SIG-M5 treated with dmso at 0.1 percent for 504 hours (cell line): ENCODE measurements around the gene PSMD1.

Source experiments
- DNase-seq: peaks from one replicate; lab custom pipeline; 2025; ENCODE audit not compliant: unreplicated experiment; lab: John Stamatoyannopoulos, UW

Gene PSMD1

DNA sequence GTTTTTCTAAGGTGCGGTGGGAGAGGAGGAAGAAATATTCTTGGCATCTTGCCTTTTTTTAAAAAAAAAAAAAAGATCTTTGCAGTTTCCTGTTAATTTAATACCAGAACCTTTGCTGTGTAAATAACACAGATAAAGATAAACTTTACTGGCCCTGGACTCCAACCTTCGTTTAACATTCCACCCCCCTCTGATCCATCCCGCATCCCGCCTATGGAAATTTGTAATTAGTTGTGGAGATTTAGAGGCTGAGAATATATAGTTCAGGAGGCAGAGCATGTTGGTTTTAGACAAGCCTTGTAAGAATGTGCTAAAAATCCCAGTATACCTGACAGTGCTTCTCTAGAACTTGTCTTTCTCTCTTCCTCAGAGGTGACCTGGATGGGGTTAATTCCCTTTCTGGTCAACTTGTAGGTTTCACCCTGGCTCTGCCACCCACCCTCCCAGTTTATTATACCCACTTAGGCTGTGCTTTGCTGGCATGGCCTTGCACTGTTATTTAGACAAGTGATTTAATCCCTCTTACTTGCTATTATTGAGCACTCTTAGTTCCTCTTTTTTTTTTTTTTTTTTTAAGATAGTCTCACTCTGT lies 22.3 kb upstream of the PSMD1 start:
- DNase-seq = peak; percentile 21

GRCh38 chr2:231036131-231036530 lies 20.5 kb upstream of the PSMD1 start:
- no peak for DNase-seq

GRCh38 chr2:231036578-231037106 lies 20.0 kb upstream of the PSMD1 start:
- DNase-seq = no peak

DNA sequence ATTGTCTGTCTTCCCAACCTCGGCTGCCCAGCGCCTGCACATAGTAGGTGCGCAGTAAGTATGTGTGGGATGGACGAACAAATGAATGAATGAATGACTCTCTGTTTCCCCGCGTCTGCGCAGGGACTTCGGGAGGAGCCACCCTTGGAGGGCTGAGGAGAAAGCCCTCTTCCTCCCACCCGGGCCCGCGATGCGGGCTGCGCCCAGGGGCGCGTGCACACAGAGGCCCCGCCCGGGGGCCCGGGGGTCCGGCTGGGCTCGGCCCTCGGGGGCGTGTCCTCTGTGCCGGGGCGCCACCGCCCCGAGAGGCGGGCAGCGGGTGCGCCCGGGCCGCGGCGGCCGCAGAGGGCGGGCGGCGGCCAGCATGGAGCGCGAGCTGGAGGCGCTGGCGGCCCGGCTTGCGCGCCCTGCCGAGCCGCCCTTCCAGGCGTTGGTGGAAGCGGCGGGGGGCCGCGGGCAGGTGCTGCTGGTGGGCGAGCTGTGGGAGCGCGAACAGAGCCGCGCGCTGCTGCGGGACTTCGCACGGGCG lies 19.4 kb upstream of the PSMD1 start, which contains the start of gene C2orf72:
Gene C2orf72, plus strand, starts transcription at position 322 of the 529 bp plus-strand sequence. Its CDS starts 43 bp downstream, at position 365.
- no peak for DNase-seq

DNA sequence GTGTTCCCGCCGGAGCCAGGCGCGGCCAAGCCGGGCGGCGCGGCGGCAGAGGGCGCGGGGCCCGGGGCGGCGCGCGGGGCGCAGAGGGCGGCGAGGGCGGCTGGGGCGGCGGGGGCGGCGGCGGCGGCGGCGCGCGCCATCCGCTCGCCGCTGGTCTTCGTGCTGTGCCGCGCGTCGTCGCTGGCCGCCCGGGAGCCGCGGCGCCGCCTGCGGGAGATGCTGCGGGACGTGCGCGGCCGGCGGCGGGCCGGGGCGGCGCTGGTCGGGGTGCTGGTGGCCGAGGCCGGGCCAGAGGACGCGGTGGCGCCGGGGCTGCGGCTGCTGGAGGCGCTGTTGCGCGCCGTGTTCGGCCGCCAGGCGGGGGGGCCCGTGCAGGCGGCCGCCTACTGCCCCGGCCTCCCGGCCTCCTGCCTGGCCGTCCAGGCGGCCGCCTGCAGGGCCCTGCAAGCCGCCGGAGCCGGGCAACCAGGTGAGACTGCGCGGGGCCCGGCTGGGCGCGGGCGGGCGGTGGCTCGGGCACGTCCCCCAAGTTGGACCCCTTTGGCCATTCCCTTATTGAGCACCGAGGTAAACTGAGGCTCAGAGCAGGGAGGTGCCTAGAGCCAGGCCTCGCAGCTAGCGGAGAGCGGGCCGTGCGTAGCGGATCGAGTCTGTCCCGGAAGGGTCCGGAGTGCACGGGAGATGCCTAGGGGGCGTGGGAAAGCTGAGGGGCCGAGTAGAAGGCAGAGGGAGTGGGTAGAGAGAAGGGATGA lies 18.8 kb upstream of the PSMD1 start:
- DNase-seq = no peak

- no peak for DNase-seq
These were observed 18.0 kb upstream of the PSMD1 start for GRCh38 chr2:231038483-231039293.

- no peak for DNase-seq
These were observed 17.4 kb upstream of the PSMD1 start for GRCh38 chr2:231039294-231039664.

GRCh38 chr2:231039821-231040364 lies 16.8 kb upstream of the PSMD1 start:
- no peak for DNase-seq

DNA sequence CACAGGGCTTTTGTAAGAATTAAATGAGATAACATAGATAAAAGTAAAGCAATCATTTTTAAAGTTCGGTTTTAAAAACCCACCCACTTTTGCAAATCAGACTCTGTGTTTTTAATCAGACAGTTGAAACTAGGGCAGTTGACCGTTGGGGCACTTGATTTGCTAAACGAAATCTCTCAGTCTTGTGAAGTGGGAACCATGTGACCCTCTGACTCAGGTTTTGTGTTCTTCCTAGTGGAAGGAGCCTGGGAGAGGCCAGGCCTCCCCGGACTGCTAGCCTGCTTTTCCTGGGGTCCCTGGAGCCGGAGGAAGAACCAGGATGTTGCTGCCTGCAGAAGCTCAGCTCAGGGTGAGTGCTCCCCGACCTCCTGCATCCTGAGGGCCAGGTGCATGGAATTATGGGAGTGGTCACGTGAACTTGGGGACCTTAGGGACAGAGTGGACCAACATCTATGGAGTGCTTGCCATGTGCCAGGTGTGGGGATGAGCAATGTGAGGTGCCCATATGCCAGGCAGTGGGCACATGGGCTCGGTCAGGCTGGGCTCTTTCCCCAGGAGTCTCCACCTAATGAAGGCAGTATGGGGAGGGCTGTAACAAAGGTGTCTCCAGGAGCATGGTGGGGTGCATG lies 15.5 kb upstream of the PSMD1 start:
- DNase-seq = no peak

DNA sequence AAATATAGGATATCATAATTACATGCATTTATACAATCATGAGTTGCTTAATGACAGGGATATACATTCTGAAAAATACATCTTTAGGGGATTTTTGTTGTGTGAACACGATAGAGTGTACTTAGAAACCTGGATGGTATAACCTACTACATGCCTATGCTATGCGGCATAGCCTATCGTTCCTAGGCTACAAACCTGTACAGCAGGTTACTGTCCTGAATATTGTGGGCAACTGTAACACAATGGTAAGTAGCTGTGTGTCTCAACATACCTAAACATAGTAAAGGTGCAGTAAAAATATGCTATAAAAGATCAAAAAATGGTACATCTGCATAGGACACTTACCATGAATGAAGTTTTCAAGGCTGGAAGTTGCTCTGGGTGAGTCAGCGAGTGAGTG lies 12.9 kb upstream of the PSMD1 start:
- DNase-seq = no peak

- no peak for DNase-seq
These were observed 9.8 kb upstream of the PSMD1 start for GRCh38 chr2:231046916-231047273.

DNA sequence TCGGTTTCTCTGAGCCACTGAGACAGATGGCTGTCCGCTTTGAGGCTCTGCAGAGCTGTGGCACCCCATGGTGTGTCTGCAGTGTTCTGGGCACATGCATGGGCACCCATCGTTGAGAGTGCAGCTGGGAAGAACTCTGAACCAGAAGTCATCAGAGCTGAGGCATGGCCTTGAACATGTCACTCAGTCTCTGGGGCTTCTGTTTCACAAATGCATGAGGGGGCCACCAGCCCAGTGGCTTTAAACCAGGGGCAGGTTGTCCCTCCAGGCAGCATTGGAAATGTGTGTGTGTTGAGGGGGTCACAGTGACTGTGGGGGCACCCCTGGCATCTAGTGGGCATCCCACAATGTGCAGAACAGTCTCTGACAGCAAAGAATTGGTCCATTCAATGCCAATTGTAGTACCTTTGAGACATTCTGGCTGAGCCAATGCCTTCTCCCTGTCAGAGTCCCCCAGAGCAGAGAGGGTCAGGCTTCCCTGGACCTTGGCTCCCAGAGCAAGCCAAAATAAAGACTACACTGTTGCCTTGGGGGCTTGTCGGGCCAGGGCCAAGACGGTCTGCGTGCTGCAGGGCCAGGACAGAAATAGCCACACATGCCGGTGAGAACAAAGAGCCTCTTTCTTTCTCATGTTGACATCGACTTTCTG lies 9.3 kb upstream of the PSMD1 start:
- no peak for DNase-seq

DNA sequence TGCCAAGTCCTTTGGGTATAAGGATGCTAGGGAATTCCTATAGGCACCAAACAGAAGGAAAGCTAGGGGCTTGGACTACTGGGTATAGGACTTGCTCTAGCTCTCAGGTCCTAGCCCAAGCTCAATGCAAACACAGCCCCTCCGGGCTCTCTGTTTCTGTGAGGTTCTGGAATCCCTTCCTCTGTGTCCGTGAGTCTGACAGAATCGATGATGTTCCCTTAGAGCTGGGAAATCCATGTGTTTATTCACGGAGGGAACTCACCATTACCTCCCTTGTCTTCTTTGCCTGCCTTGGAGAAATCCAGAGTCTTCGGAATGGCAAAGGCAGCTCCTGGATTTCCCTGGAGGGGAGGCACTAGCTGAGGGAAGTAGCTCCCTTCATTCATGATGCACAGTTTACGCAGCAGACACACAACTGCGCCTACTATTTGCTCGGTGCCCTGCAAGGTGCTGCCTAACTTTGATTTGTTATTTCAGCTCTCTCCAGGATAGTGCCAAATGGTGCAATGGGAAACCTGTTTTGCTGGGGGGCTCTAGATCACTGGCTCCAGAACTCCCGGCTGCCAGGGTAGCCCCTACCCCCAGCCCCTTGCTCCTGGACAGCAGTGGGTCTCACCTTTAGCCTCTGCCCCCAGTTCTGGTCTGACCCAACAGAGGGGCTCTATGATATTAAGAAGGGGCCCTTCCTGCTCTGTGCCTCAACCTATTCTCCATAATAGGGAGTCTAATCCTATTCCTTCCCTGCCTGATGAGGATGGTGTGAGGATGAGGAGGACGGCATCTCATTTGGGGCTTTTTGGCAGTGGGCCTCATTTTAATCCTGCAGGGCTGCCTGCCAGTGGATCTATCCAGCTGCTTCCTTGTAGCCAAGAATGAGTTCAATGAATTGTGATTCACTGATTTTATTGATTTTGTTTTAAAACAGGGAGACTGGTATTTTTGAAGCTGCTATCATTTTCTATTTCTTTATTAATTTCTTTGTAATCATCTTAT lies 8.4 kb upstream of the PSMD1 start:
- no peak for DNase-seq

GRCh38 chr2:231049286-231050017 lies 7.2 kb upstream of the PSMD1 start:
- DNase-seq = no peak

DNA sequence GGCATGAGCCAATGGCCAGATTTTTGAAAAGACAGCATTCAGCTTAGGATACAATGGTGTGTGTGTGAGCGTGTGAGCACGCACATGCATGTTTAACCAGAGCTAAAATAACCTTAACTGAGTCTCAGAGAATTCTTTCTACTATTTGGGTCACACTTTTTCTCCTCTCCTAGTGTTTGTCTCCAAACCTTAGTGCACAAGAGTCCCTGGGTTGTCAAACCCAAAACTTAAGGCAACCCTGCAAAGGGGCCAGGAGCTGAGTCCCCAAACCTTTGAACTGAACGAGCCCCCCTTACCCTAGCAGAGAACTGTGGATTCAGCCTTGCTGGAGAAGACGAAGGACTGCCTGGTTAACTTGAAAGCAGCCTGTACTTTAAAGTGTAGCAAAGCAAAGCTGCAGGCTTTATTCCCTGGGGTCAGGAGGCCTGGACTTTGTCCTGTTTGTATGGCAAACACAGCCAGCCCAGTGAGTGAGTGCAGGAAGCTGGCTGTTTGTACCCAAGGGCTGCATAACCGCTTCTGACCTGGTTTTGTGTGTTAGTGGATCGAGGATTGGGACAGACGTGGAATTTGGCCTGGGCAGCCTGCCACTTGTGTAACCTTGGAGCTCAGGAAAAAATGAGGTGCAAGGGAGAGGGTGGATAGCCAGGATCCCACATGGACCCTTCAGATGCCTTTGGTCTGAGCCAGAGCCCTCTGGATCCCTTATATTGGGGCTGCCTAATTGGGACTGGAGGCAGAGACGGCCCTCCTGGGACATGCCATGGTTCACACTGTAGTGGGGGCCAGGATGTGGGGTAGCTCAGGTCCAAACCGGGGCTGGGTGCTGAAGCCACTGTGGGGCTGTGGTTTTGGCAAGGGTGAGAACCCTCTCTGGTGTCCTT lies 6.4 kb upstream of the PSMD1 start:
- no peak for DNase-seq

GRCh38 chr2:231051116-231051515 lies 5.6 kb upstream of the PSMD1 start:
- DNase-seq = no peak
